ENCODE data around the gene VAMP5.
"Not testable (repeated sequence)": the region's sequence is repeated elsewhere in the genome, so short reads cannot be mapped to it uniquely, and the experiment has no call there.

Gene VAMP5

GRCh38 chr2:85584354-85584856 lies at the start of gene VAMP5:
VAMP5 (plus strand) TSS chr2:85584431; CDS start chr2:85584491, 60 bp downstream.
- DNase-seq: no peak

- peak; percentile 27 to 33 for DNase-seq
Measured at GRCh38 chr2:85534881-85535280, 49.4 kb upstream of the VAMP5 start.

- DNase-seq: no peak
Measured at GRCh38 chr2:85536479-85536878, 47.8 kb upstream of the VAMP5 start.

GRCh38 chr2:85537600-85538506 lies 46.4 kb upstream of the VAMP5 start:
- peak; percentile 56 to 68 for DNase-seq

GRCh38 chr2:85538507-85539360 lies 45.5 kb upstream of the VAMP5 start, which contains the start of gene MAT2A:
MAT2A (plus strand) TSS chr2:85539168; CDS start chr2:85539288, 120 bp downstream.
- DNase-seq: peak; percentile 92 to 93

GRCh38 chr2:85539361-85540132 lies 44.7 kb upstream of the VAMP5 start:
- peak; percentile 54 to 55 for DNase-seq

- peak; percentile 16 to 26 for DNase-seq
Measured at GRCh38 chr2:85540133-85540648, 44.0 kb upstream of the VAMP5 start.

GRCh38 chr2:85541262-85541661 lies 43.0 kb upstream of the VAMP5 start:
- no peak for DNase-seq

- DNase-seq: no peak
Measured at GRCh38 chr2:85541753-85542457, 42.3 kb upstream of the VAMP5 start.

GRCh38 chr2:85542777-85543176 lies 41.5 kb upstream of the VAMP5 start:
- no peak for DNase-seq

- DNase-seq: not testable (repeated sequence)
Measured at GRCh38 chr2:85544254-85544691, 40.0 kb upstream of the VAMP5 start.

- peak in 1 of 2 experiments; percentile 21 for DNase-seq
Measured at GRCh38 chr2:85544915-85545779, 39.1 kb upstream of the VAMP5 start.

- no peak for DNase-seq
Measured at GRCh38 chr2:85545780-85546240, 38.4 kb upstream of the VAMP5 start.

GRCh38 chr2:85547089-85547858 lies 37.0 kb upstream of the VAMP5 start:
- DNase-seq: peak; percentile 47 to 48

- DNase-seq: peak; percentile 26
Measured at GRCh38 chr2:85547859-85548607, 36.2 kb upstream of the VAMP5 start.

- no peak for DNase-seq
Measured at GRCh38 chr2:85548608-85548900, 35.7 kb upstream of the VAMP5 start.

GRCh38 chr2:85549095-85549494 lies 35.1 kb upstream of the VAMP5 start:
- DNase-seq: no peak

- DNase-seq: peak in 1 of 2 experiments; percentile 17
Measured at GRCh38 chr2:85549826-85550225, 34.4 kb upstream of the VAMP5 start.

GRCh38 chr2:85550486-85550885 lies 33.7 kb upstream of the VAMP5 start:
- DNase-seq: peak; percentile 73 to 82

All from Kasumi-1 (cell line).